Stimulated activated CD8-positive, alpha-beta memory T cell treated with anti-CD3 and anti-CD28 coated beads, Interleukin-2, amount 100 ng/mL, for 48 hours (primary cell): ENCODE measurements around the gene DNAH7.
"Not testable (repeated sequence)": the region's sequence is repeated elsewhere in the genome, so short reads cannot be mapped to it uniquely, and the experiment has no call there.

Experiments
- DNase-seq, 2 donors: peaks; one replicate each; pipeline ENCODE4 v3.0.0-alpha.2; 2020; ENCODE audit warnings: low read depth in 2 of 2

The DNAH7 gene

DNA sequence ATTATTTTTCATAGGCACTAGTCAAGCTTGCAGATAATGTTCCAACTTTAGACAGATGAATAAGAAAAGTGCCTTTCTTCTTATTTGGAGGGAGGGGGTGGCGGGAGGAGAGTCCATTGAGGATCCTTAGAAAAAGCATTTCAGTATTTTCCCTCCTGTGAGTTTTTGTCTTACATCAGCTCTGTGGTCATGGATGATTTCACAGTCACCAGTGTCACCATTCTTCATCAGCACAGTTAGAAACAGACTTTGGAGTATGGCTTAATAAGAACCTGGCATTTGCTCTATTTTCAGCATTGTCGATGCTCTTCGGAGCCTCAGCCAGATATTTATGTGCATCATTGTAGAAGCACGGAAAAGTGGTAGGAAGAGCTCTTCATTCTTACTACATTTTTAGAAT is 341.5 kb downstream of the DNAH7 start:
- no peak for DNase-seq

DNA sequence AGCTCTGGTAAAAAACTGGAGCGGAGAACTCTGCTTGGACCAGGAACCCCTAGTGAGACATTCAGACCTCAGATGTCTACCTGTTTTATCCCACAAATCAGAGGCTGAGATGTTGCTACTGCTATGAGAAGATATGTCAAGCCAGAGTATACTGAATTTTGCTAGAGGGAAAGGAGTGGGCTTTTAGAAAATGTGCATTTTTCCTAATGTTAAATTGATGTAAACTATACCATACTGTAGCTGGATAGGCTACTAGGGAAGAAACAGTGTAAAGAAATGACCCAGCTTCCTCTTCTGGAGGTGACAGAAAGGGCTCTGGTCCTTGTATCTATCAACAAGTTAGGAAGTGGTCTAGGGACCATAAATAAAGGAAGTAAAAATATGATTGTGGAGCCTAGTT is 346.6 kb downstream of the DNAH7 start:
- no peak for DNase-seq

DNA sequence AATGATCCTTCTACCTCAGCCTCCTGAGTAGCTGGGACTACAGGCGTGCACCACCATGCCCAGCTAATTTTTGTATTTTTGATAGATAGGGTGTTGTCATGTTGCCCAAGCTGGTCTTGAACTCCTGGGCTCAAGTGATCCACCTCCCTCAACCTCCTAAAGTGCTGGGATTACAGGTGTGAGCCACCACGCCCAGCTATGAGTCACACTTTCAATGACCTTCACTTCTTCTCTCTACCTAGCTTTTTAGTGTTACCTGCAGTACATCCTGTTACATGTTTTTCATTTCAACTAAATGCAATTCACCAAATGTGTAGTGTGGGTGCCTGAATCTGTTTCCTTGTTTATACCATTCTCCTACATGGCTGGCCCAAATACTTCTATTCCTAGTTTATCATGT is 347.6 kb downstream of the DNAH7 start:
- no peak for DNase-seq

DNA sequence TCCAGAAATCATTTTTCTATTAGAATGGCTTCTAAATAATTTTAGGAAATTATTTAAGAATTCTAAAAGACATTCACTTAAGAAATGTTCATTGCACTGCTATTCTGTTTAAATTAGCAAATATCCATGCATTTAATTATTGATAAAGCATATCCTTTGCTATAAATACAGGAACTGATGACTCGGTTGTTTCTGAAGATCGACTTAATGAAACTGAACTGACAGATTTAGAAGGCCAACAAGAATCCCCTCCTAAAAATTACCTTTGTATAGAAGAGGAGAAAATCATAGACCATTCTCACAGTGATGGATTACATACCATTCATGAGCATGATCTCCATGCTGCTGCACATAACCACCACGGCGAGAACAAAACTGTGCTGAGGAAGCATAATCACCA is 352.2 kb downstream of the DNAH7 start:
- no peak for DNase-seq

DNA sequence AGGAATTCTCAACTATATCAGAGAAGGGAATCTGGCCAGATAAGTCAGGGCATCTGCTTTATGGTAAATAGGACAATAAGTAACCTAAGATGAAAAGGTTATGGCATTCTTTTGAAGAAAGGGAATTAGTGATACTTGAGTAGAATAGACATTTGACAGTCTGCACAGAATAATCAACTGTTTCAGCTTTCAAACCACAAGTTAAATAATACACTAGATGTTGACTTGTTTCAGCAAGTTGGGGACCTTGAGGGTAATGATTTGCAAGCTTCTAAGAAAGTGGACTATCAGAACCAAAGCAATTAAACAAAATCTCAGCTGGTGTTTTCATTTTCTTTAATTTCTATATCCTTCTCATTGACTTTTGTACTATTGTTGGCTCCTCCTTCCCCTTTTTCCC is 357.2 kb downstream of the DNAH7 start:
- no peak for DNase-seq

DNA sequence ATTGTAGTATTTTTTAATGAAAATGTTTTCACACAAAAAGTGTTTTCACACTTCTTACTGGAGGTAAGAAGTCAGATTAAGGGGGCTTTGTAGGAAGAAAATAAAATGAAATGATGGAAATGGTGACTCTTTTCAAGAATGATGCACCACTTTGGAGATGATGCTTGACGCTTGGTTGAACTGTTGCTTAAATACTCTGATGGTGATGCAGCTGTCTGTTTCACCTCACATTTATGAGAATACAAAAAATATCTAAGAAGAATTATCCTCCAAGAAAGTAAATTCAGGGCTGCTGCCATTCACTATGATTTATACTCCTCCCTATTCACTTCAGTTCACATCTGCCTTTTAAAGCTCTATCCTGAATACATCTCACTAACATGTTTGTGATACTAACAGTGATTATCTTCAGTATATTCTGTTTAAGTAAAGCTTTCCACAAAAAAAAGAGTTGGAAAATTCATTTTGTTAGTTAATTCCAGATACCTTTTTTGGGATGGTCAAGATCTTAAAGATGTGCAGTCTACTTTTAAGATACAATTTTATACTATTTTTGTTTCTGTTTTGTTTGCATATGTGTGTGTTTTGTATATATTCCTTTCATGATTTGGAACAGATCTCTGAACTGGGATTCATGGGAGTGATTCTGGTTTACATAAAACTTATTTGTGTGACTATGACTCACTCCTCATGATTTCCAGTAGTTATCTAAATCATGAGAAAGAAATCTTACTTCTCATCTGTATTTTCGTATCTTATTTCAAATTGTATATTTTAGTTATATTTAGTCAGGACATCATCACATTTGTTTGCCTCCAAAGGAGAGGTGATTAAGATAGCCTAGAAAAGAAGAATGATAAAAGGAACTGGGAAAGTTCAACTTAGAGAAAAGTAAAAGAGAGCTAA is 358.5 kb downstream of the DNAH7 start:
- DNase-seq, result no peak

DNA sequence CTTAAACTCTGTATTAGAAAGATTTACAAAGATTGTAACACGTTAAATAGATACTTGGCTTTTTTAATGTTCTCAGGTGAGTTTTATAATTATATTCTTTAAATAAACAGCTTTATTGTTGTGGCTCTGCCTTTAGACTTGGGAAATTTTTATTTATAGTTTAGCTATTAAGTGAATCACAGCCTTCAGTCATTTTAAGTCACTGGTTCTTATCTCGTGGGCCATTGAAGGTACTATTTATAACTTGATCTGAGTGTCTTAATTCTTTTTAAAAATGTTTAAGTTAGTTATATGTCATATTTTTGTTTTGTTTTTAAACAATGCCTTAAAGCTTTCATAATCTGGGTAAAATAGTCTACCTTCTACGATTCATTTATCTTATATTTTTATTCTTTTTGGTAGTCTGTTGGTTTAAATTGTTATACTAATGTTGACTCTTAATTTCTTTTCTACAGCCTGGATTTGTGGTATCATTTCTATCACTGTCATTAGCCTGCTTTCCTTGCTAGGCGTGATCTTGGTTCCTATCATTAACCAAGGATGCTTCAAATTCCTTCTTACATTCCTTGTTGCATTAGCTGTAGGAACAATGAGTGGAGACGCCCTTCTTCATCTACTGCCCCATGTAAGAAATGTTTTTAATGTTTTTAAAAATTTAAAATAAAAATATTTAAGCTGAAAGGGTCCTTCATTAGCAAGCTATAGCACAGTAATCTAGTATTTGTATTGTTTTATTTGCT is 362.3 kb downstream of the DNAH7 start:
- DNase-seq, result no peak

DNA sequence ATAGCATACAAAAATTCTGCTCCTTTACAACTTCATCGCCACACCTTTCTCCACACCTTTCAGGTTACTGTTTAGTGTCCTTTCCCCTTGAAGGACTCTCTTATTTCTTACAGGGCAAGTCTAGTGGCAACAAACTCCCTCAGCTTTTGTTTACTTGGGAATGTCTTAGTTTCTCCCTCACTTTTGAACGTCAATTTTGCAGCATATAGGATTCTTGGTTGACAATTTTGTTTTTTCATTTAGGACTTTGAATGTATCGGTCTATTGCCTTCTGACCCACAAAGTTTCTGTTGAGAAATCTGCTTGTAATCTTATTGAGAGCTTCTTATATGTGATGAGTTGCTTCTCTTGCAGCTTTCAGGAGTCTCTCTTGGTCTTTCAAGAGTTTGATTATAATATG is 368.2 kb downstream of the DNAH7 start:
- no peak for DNase-seq

DNA sequence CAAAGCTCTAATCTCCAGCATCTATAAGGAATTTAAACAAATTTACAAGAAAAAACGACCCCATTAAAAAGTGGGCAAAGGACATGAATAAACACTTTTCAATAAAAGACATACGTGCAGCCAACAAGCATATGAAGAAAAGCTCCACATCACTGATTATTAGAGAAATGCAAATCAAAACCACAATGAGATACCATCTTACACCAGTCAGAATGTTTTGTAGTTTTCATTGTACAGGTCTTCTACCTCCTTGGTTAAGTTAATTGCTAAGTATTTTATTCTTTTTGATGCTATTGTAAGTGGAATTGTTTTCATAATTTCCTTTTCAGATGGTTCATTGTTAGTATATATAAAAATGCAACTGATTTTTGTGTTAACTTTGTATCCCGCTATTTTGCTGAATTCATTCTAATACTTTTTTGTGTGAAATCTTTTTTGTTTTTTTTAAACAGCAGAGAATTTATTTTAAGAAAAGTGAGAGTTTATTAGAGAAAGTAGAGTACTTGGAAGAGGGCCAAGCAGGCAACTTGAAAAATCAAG is 370.9 kb downstream of the DNAH7 start:
- no peak for DNase-seq

DNA sequence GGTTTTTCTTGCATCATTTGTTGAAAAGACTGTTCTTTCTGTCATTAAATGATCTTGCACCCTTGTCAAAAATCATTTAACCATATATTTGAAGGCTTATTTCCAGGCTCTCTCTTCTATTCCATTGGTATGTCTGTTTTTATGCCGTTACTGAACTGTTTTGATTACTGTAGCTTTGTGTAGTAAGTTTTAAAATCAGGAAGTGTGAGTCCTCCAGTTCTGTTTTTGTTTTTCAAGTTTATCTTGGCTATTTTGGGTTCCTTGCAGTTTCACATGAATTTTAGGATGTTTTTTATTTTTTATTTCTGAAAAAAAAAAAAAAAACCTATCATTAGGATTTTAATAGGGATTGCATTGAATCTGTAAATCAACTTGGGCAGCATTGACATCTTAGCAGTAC is 372.6 kb downstream of the DNAH7 start:
- no peak for DNase-seq

DNA sequence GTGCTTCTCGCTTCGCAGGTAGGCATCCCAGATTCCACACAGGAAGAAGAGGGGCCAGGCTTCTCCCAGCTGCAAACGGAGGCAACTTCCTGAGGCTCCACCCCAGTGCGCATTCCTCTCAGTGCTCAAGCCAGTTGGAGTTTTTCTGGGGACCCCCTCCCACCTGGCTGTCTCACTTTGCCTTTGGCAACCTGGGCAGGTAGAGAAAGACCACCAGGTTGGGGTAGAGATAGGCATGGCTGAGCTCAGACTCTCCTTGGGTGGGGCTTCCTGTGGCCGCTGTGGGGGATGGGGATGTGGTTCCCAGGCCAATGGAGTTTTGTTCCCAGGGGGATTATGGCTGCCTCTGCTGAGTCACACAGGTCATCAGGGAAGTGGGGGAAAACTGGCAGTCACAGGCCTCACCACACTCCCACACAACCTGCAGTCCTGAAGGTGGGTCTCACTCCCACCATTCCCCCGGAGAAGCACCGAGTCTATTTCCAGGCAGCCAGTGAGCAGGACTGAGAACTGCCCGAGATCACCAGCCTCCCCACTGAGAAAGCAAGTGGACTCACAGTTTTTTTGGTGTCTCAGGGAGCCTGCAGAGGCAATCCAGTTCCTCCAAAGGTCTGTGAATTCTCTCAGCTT is 373.5 kb downstream of the DNAH7 start:
- no peak for DNase-seq

DNA sequence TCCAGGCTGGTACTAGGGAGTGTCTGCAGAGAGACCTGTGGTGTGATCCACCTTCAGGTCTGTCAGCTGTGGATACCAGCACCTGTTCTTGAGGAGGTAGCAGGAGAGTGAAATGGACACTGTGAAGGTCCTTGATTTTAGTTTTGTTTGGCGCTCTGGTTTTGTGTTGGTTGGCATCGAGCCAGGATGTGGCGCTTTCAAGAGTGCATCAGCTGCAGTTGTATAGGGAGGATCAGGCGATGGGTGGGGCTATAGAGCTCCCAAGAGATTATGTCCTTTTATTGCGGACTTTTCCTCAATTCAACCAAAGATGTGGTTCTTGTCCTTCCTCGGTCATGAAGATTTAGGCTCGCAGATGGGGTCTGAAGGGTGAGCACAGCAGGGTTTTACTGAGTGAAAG is 374.1 kb downstream of the DNAH7 start:
- no peak for DNase-seq

DNA sequence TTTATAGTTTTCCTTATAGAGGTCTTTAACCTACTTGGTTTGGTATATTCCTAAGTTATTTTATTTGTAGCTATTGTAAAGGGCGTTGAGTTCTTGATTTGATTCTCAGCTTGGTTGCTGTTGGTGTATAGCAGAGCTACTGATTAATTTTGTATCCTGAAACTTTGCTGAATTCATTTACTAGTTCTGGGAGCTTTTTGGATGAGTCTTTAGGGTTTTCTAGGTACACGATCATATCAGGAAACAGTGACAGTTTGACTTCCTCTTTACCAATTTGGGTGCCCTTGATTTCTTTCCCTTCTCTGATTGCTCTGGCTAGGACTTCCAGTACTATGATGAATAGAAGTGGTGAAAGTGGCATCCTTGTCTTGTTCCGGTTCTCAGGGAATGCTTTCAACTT is 376.1 kb downstream of the DNAH7 start:
- not testable (repeated sequence) for DNase-seq
